Body of pancreas (tissue), 4 donors: ENCODE results near the gene TMPRSS13. TPM values are rescaled to one million over a fixed set of nuclear protein-coding genes. Genes with fewer than 3 reads are reported as not detected.

Source experiments
- ATAC-seq: fragments of 150-250 bp; one replicate; pipeline ENCODE4 v1.9.1; 2016
- DNase-seq, 4 donors: peaks; one replicate each; pipeline ENCODE4 v3.0.0-alpha.2; 2019
- H3K27ac ChIP-seq, 4 donors: fragments of 200-600 bp; sonication (generic); 1 replicate in 3 of 4; 2 replicates in 1 of 4; pipeline versions ENCODE4 v1.5.1 to v1.6.1; 2016 to 2019; ENCODE audit warnings: mild to moderate bottlenecking in 1 of 4, mixed read lengths in 1 of 4, moderate library complexity in 1 of 4
- H3K27me3 ChIP-seq, 2 donors: fragments of 200-600 bp; sonication (generic); one replicate each; pipeline ENCODE4 v1.6.0; 2016; ENCODE audit warnings: mild to moderate bottlenecking in 1 of 2
- H3K36me3 ChIP-seq, 2 donors: fragments of 200-600 bp; sonication (generic); replicated peaks in 1 of 2; 2 replicates each; pipeline ENCODE4 v1.5.1; 2016; ENCODE audit warnings: low read depth in 2 of 2; ENCODE audit not compliant: insufficient read depth in 1 of 2
- H3K4me1 ChIP-seq: fragments of 200-600 bp; sonication (generic); one replicate; pipeline ENCODE4 v1.6.0; 2016
- H3K4me3 ChIP-seq, 2 donors: fragments of 200-600 bp; sonication (generic); 1 replicate in 1 of 2; 2 replicates in 1 of 2; pipeline ENCODE4 v1.5.1; 2016 to 2019
- H3K9me3 ChIP-seq, 3 donors: fragments of 200-600 bp; sonication (generic); 1 replicate in 2 of 3; 2 replicates in 1 of 3; pipeline ENCODE4 v1.5.1; 2016
- POLR2A ChIP-seq, 3 donors: fragments of 450-650 bp; IDR thresholded peaks; one replicate each; pipeline ENCODE4 v1.6.1; 2016; ENCODE audit warnings: antibody characterized with exemption in 3 of 3, mild to moderate bottlenecking in 2 of 3
- WGBS, 2 donors: methylation state at CpG; one replicate each; pipeline ENCODE4 v1.1.5; 2017; 5-methylcytosine and 5-hydroxymethylcytosine counted together
- intact Hi-C: fragments of 100-400 bp; cut with DNase I; formaldehyde crosslinking; loops from one replicate; pipeline ENCODE4 v1.15.1; 2023
- total RNA-seq, 2 donors: library from RNA; depleted of rRNA; stranded (reverse); fragments of >200 nt; gene quantifications; one replicate each; pipeline ENCODE4 v1.1.0, GENCODE V29; 2016
- TF ChIP-seq, protein P1 (sequence below), 7 experiments: fragments of 450-650 bp in 4 of 7; fragments of 200-600 bp in 3 of 7; sonication (generic) in 3 of 7; IDR thresholded peaks; one replicate each; pipeline ENCODE4 v1.5.1; 2016 to 2019; ENCODE audit warnings: antibody characterized with exemption in 7 of 7

The TMPRSS13 gene
- total RNA-seq, 2 donors from 2014 or later, result 1.6 to 4.9 TPM

DNA sequence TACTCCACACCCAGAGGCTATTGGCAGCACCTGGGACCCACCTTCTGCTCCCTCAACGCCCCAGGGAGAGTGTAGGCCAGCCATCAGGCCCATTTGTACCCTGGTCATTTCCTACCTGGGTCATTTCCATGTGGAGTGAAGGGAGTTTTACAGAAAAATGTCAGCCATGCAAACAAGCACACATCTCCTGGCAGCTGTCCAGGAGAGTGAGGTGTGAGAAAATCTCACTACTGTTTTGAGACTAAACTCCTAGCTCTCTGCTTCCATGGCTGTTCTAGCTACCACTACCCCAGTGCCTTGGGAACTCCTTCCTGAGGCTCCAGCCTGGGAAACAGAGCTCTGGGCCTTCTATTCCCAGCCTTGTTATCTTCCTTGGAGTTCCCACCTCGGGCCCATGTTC is 2.8 kb upstream of the TMPRSS13 start:
- DNase-seq (peak in 2 of 4 donors; percentile 29 to 36), ATAC-seq (no peak)
- Histone ChIP-seq H3K36me3 (no peaks in the 10 kb centered on the region), H3K4me3 (no peak overlapping the region), H3K4me1 (peaks cover 12% of the 10 kb centered on the region), H3K27ac (no peak overlapping the region), H3K27me3 (no peaks in the 10 kb centered on the region), H3K9me3 (no peaks in the 10 kb centered on the region)
- TF ChIP-seq, protein P1, sequence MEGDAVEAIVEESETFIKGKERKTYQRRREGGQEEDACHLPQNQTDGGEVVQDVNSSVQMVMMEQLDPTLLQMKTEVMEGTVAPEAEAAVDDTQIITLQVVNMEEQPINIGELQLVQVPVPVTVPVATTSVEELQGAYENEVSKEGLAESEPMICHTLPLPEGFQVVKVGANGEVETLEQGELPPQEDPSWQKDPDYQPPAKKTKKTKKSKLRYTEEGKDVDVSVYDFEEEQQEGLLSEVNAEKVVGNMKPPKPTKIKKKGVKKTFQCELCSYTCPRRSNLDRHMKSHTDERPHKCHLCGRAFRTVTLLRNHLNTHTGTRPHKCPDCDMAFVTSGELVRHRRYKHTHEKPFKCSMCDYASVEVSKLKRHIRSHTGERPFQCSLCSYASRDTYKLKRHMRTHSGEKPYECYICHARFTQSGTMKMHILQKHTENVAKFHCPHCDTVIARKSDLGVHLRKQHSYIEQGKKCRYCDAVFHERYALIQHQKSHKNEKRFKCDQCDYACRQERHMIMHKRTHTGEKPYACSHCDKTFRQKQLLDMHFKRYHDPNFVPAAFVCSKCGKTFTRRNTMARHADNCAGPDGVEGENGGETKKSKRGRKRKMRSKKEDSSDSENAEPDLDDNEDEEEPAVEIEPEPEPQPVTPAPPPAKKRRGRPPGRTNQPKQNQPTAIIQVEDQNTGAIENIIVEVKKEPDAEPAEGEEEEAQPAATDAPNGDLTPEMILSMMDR (IDR thresholded peaks at IDR 0.05), result no peak
- no peak for TF ChIP-seq POLR2A (IDR thresholded peaks at IDR 0.05)
- intact Hi-C loops, result no loop called here
- WGBS, 2 donors, result 37 to 44% methylated on average over 1 to 2 of the region's 2 CpGs

DNA sequence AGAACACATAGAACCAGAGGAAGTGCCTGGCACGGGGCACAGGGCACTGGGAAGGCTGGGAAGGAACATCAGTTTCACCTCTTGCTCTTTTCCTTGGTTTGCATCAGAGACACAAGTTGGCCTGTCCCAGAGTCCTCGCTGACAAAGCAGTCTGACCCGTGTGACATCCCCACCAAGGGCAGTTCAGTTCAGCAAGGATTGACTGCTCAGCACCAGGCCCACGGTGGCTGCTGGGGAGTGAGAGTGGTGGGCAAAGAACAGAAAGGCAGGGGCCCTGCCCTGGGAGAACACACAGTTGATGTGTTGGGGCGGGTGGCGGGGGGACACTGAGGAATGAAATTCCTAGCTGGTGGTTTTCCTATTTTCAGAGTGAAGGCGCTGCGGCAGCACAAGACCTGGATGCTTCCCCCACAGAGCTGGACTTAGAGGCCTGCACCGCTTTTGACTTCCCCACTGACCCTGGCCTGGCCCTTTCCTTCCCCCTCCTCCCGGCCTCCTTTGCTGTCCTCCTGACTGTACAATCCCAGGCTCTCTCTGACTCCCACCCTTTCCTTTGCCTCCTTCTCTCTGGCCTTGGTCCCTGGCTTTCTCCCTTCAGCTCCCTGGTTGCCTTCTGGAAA is 2.2 kb upstream of the TMPRSS13 start:
- ATAC-seq (no peak), DNase-seq (no peak)
- Histone ChIP-seq H3K36me3 (no peaks in the 10 kb centered on the region), H3K27me3 (no peaks in the 10 kb centered on the region), H3K27ac (no peak overlapping the region), H3K9me3 (no peaks in the 10 kb centered on the region), H3K4me3 (no peak overlapping the region), H3K4me1 (peaks cover 12% of the 10 kb centered on the region)
- WGBS, 2 donors, result 89 to 90% methylated on average over 8 to 10 of the region's 10 CpGs
- TF ChIP-seq, protein P1 (IDR thresholded peaks at IDR 0.05), result no peak
- no peak for TF ChIP-seq POLR2A (IDR thresholded peaks at IDR 0.05)
- intact Hi-C loops, result no loop called here

DNA sequence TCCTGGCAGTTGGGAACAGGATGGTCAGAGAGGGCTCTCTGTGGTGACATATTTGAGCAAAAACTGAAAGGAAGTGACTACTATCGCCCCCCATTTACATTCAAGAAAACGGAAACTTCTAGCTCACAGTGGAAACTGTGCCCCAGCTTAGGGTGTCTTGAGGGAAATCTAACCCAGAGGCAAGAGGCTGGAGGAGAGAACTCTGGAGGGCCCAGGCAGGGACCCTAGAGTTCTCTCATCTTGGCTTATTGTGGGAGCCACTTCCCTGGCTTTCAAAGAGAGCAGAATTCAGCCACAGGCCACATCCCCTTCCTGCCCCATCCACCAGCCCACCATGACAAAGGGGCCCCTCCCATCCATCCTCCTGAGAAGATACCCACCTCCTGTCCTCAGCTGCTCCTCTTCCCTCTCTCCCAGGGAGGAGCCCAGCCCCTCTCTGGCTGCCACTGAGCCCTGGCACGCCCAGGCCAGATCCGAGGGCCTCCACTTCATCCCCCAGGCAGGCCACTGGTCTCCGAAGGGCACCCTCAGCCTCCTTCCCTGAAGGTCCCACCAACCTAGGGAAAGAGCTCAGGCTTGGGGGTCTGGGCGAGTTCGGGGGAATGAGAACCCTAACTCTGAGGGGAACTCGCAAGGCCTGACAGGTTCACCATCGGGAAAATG is 1.6 kb upstream of the TMPRSS13 start:
- intact Hi-C loops, result no loop called here
- Histone ChIP-seq H3K4me1 (peaks cover 12% of the 10 kb centered on the region), H3K27me3 (no peaks in the 10 kb centered on the region), H3K9me3 (no peaks in the 10 kb centered on the region), H3K27ac (no peak overlapping the region), H3K36me3 (no peaks in the 10 kb centered on the region), H3K4me3 (no peak overlapping the region)
- no peak for DNase-seq
- TF ChIP-seq, protein P1 (IDR thresholded peaks at IDR 0.05), result no peak
- TF ChIP-seq POLR2A (IDR thresholded peaks at IDR 0.05), result no peak
- ATAC-seq, result no peak
- 82 to 84% methylated on average over 9 of the region's 9 CpGs for WGBS, 2 donors

DNA sequence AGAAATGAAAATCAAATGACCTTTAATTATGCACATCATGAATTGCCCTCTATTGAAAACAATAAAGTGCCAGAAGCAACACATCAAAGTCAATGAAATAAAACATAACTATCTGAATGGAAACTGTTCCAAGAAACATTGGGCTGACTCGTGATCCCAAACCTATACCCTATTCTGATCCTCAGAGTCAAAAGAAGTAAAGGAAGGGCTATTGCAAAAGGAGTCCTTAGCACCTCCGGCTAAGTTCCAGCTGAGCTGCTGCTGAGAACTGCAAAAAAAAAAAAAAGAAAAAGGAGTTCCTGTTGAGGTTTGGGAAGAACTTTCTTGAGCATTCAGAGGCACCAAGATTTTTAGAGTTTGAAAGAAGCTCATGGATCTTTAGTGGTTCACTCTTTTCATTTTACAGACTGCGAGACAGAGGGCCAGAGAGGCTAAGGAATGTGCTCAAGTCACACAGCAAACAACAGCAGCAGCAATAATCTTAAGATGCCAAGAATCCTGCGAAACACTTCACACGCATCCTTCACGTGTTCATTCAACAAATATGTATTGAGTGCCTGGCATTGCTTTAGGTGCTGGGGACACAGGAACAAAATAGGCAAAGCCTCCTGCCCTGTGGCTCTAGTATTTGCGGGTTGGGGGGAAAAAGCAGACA is 841 bp upstream of the TMPRSS13 start:
- Histone ChIP-seq H3K27me3 (no peaks in the 10 kb centered on the region), H3K4me1 (peaks cover 12% of the 10 kb centered on the region), H3K4me3 (no peak overlapping the region), H3K36me3 (no peaks in the 10 kb centered on the region), H3K9me3 (no peaks in the 10 kb centered on the region), H3K27ac (peak overlapping the region in 3 of 4 donors; percentile 60 to 66 (median 64))
- ATAC-seq (no peak), DNase-seq (no peak)
- WGBS, 2 donors, result 70 to 78% methylated on average over 7 of the region's 7 CpGs
- intact Hi-C loops, result no loop called here
- TF ChIP-seq, protein P1 (IDR thresholded peaks at IDR 0.05), result no peak
- no peak for TF ChIP-seq POLR2A (IDR thresholded peaks at IDR 0.05)
